K562 (cell line): Measurements from ENCODE around the gene BDP1. TPM values are rescaled to one million over a fixed set of nuclear protein-coding genes. Genes with fewer than 3 reads are reported as not detected.
A peak's percentile ranks its signal among the peaks of the same experiment; 100 is the strongest.

ENCODE experiments used
- ESRRA ChIP-seq: fragments of 450-650 bp; IDR thresholded peaks from 2 replicates; pipeline ENCODE4 v1.6.1; 2014; ENCODE audit warnings: low read depth, mild to moderate bottlenecking, moderate library complexity, borderline replicate concordance
- FUS ChIP-seq: fragments of 200-400 bp; formaldehyde crosslinking; optimal IDR thresholded peaks from 2 replicates; pipeline ENCODE3; 2017; ENCODE audit warnings: low read depth, low read length
- GABPB1 ChIP-seq: sonication (generic); formaldehyde crosslinking; IDR thresholded peaks from 2 replicates; pipeline ENCODE4 v1.8.0; 2022; ENCODE audit warnings: mild to moderate bottlenecking, missing genetic modification reagents
- GTF2E2 ChIP-seq: fragments of 200-800 bp; sonication (Bioruptor generic); IDR thresholded peaks from 2 replicates; pipeline ENCODE4 v1.6.1; 2016; ENCODE audit warnings: missing genetic modification characterization, missing compliant biosample characterization
- KLF6 ChIP-seq: fragments of 250-450 bp; sonication (Bioruptor Pico); IDR thresholded peaks from 2 replicates; pipeline ENCODE4 v1.4.0; 2020; ENCODE audit warnings: mild to moderate bottlenecking, moderate library complexity, borderline replicate concordance
- NRF1 ChIP-seq, 2 experiments: fragments of 450-650 bp; IDR thresholded peaks in 1 of 2; conservative IDR thresholded peaks in 1 of 2; 2 replicates each; pipeline ENCODE4 v1.6.1; 2014; ENCODE audit warnings: mild to moderate bottlenecking in 2 of 2
- PRPF4 ChIP-seq: fragments of 200-400 bp; formaldehyde crosslinking; IDR thresholded peaks from one replicate; pipeline ENCODE4 v1.6.1; 2017; ENCODE audit warnings: low read length, low read depth, mild to moderate bottlenecking; ENCODE audit not compliant: insufficient read depth, poor library complexity, severe bottlenecking
- polyA plus RNA-seq, 8 experiments: library from polyadenylated mRNA; depleted of rRNA in 4 of 8; stranded (reverse) in 5 of 8; unstranded in 3 of 8; fragments of >200 nt; fragmentation: Nextera tagmentation in 2 of 8; fragmentation: Illumina TruSeq in 1 of 8; extraction: Ambion mirVana in 2 of 8; extraction: Trizol in 1 of 8; gene quantifications; 2 replicates each; pipeline versions ENCODE4 v1.2.1 to v1.2.3, GENCODE V29; 2011 to 2014; ENCODE audit warnings: inconsistent platforms in 1 of 8, missing spikeins in 1 of 8
- total RNA-seq, 7 experiments: library from RNA; depleted of rRNA in 6 of 7; stranded (reverse); fragments of >200 nt in 6 of 7; fragmentation: Illumina TruSeq in 2 of 7; extraction: Trizol in 2 of 7; gene quantifications; 2 replicates each; pipeline versions ENCODE4 v1.2.1 to v1.2.3, GENCODE V29; 2011 to 2021; ENCODE audit warnings: low replicate concordance in 1 of 7
- TF ChIP-seq, protein P1 (sequence below): fragments of 450-650 bp; formaldehyde crosslinking; IDR thresholded peaks from 2 replicates; pipeline ENCODE4 v1.4.0; 2020; ENCODE audit warnings: mild to moderate bottlenecking, moderate library complexity
- TF ChIP-seq, protein P2 (sequence below): fragments of 450-650 bp; IDR thresholded peaks from 2 replicates; pipeline ENCODE4 v1.6.1; 2016; ENCODE audit warnings: low read depth
- TF ChIP-seq, protein P3 (sequence below): fragments of 250-450 bp; sonication (Bioruptor Pico); IDR thresholded peaks from 2 replicates; pipeline ENCODE4 v1.4.0; 2020

The BDP1 gene
- total and polyA plus RNA-seq, 9 of the 15 experiments (the other 6 are each of a cell fraction or from before 2014, with no cell fraction given), result 6.9 to 47.3 (median 23.9) TPM

DNA sequence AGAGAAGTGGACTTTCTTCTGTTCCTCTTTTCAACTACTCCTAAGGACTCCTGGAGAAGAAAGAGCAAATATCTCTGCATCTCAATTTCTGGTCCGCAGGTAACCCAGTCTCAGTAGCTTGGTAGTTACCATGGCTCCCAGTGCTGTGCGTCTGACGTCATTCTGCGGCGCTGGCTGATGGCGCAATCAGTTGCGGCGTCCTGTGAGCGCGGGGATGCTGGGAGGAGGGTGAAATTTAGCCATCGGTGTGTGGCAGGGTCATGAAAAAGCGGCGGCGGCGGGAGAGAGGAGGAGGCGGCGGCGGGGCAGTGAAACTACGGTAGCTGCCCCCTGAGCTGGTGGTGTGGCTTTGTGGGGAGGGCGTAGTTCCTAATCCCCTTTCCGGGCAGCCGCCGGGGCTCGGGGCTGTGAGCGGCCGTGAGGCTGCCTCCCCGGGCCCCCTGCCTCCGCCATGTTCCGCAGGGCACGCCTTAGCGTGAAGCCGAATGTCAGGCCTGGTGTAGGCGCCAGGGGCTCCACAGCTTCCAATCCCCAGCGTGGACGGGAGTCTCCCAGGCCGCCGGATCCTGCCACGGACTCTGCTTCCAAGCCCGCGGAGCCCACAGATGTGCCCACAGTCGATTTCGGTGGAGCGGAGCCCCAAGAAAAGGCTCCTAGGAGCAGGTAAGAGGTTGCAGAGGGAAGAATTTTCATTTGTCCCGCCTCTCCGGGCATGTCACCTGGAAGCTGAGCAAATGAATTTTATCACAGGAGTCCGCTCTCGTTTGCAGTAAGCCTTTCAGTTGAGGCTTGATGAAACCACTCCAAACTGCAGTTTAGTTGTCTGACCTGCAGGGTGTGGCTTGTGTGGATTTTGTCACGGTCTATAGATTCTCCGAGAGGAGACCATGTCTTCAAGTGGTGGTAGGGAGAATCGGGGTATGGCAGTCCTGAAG lies at the start of gene BDP1 (continued):
- TF ChIP-seq, protein P1, sequence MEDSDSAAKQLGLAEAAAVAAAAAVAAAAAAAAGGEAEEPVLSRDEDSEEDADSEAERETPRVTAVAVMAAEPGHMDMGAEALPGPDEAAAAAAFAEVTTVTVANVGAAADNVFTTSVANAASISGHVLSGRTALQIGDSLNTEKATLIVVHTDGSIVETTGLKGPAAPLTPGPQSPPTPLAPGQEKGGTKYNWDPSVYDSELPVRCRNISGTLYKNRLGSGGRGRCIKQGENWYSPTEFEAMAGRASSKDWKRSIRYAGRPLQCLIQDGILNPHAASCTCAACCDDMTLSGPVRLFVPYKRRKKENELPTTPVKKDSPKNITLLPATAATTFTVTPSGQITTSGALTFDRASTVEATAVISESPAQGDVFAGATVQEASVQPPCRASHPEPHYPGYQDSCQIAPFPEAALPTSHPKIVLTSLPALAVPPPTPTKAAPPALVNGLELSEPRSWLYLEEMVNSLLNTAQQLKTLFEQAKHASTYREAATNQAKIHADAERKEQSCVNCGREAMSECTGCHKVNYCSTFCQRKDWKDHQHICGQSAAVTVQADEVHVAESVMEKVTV (CRISPR knock-in tag), result 0 out of 2 replicates have a peak, but pooled peaks have one; percentile 8
- TF ChIP-seq GABPB1 (CRISPR knock-in tag), result peak; percentile 63
- TF ChIP-seq, protein P2, sequence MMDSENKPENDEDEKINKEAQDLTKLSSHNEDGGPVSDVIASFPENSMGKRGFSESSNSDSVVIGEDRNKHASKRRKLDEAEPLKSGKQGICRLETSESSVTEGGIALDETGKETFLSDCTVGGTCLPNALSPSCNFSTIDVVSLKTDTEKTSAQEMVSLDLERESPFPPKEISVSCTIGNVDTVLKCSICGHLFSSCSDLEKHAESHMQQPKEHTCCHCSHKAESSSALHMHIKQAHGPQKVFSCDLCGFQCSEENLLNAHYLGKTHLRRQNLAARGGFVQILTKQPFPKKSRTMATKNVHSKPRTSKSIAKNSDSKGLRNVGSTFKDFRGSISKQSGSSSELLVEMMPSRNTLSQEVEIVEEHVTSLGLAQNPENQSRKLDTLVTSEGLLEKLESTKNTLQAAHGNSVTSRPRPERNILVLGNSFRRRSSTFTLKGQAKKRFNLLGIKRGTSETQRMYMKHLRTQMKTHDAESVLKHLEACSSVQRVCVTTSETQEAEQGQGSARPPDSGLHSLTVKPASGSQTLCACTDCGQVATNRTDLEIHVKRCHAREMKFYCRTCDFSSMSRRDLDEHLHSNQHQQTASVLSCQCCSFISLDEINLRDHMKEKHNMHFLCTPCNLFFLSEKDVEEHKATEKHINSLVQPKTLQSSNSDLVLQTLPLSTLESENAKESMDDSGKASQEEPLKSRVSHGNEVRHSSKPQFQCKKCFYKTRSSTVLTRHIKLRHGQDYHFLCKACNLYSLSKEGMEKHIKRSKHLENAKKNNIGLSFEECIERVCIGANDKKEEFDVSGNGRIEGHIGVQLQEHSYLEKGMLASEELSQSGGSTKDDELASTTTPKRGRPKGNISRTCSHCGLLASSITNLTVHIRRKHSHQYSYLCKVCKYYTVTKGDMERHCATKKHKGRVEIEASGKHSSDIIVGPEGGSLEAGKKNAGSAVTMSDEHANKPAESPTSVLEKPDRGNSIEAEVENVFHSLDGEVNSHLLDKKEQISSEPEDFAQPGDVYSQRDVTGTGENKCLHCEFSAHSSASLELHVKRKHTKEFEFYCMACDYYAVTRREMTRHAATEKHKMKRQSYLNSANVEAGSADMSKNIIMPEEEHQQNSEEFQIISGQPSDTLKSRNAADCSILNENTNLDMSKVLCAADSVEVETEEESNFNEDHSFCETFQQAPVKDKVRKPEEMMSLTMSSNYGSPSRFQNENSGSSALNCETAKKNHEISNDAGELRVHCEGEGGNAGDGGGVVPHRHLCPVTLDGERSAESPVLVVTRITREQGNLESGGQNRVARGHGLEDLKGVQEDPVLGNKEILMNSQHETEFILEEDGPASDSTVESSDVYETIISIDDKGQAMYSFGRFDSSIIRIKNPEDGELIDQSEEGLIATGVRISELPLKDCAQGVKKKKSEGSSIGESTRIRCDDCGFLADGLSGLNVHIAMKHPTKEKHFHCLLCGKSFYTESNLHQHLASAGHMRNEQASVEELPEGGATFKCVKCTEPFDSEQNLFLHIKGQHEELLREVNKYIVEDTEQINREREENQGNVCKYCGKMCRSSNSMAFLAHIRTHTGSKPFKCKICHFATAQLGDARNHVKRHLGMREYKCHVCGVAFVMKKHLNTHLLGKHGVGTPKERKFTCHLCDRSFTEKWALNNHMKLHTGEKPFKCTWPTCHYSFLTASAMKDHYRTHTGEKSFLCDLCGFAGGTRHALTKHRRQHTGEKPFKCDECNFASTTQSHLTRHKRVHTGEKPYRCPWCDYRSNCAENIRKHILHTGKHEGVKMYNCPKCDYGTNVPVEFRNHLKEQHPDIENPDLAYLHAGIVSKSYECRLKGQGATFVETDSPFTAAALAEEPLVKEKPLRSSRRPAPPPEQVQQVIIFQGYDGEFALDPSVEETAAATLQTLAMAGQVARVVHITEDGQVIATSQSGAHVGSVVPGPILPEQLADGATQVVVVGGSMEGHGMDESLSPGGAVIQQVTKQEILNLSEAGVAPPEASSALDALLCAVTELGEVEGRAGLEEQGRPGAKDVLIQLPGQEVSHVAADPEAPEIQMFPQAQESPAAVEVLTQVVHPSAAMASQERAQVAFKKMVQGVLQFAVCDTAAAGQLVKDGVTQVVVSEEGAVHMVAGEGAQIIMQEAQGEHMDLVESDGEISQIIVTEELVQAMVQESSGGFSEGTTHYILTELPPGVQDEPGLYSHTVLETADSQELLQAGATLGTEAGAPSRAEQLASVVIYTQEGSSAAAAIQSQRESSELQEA, result no peak
- TF ChIP-seq GTF2E2 (tag), result peak; percentile 78; the same call in 1 of the 2 replicates
- TF ChIP-seq, protein P3, sequence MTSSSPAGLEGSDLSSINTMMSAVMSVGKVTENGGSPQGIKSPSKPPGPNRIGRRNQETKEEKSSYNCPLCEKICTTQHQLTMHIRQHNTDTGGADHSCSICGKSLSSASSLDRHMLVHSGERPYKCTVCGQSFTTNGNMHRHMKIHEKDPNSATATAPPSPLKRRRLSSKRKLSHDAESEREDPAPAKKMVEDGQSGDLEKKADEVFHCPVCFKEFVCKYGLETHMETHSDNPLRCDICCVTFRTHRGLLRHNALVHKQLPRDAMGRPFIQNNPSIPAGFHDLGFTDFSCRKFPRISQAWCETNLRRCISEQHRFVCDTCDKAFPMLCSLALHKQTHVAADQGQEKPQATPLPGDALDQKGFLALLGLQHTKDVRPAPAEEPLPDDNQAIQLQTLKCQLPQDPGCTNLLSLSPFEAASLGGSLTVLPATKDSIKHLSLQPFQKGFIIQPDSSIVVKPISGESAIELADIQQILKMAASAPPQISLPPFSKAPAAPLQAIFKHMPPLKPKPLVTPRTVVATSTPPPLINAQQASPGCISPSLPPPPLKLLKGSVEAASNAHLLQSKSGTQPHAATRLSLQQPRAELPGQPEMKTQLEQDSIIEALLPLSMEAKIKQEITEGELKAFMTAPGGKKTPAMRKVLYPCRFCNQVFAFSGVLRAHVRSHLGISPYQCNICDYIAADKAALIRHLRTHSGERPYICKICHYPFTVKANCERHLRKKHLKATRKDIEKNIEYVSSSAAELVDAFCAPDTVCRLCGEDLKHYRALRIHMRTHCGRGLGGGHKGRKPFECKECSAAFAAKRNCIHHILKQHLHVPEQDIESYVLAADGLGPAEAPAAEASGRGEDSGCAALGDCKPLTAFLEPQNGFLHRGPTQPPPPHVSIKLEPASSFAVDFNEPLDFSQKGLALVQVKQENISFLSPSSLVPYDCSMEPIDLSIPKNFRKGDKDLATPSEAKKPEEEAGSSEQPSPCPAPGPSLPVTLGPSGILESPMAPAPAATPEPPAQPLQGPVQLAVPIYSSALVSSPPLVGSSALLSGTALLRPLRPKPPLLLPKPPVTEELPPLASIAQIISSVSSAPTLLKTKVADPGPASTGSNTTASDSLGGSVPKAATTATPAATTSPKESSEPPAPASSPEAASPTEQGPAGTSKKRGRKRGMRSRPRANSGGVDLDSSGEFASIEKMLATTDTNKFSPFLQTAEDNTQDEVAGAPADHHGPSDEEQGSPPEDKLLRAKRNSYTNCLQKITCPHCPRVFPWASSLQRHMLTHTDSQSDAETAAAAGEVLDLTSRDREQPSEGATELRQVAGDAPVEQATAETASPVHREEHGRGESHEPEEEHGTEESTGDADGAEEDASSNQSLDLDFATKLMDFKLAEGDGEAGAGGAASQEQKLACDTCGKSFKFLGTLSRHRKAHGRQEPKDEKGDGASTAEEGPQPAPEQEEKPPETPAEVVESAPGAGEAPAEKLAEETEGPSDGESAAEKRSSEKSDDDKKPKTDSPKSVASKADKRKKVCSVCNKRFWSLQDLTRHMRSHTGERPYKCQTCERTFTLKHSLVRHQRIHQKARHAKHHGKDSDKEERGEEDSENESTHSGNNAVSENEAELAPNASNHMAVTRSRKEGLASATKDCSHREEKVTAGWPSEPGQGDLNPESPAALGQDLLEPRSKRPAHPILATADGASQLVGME (CRISPR knock-in tag), result 0 out of 2 replicates have a peak, but pooled peaks have one; percentile 37
- peak; percentile 45 to 56; a peak in 2 of 4 replicates for TF ChIP-seq NRF1 (conservative IDR thresholded peaks at IDR 0.05 in 1 of 2, IDR thresholded peaks at IDR 0.05 in 1 of 2)
- TF ChIP-seq FUS, result peak; percentile 33
- peak; percentile 76 for TF ChIP-seq ESRRA
- TF ChIP-seq PRPF4, result peak; percentile 79
- TF ChIP-seq KLF6 (CRISPR knock-in tag), result no peak
